K562 (cell line): ENCODE measurements around the gene RGPD8. TPM values are rescaled to one million over a fixed set of nuclear protein-coding genes. Genes with fewer than 3 reads are reported as not detected.

Experiments
- ATAC-seq: fragments of 200-7000 bp; cut with Tn5 transposase; 3 replicates; pipeline ENCODE4 v1.9.1; 2020; ENCODE audit warnings: moderate library complexity
- BruUV-seq: library from RNA; stranded (reverse); fragments of 400-500 nt; replicated peaks from 2 replicates; lab custom pipeline; 2021; lab: Mats Ljungman, UMichigan
- CTCF ChIA-PET: fragments of 300-600 bp; formaldehyde crosslinking; extraction: SDS; loops from one replicate; lab custom pipeline; 2021; ENCODE audit warnings: low intra/inter-chr PET ratio; lab: Yijun Ruan, JAX
- POLR2A ChIA-PET: fragments of 300-600, 350-650 bp; sonication (Branson Sonifier 250); formaldehyde crosslinking; extraction: SDS; loops from one replicate; lab custom pipeline; 2021; ENCODE audit warnings: antibody characterized with exemption, inconsistent platforms; lab: Yijun Ruan, JAX
- DNase-seq, 4 experiments: peaks; one replicate each; pipeline versions ENCODE4 v3.0.0 to v3.0.0-alpha.2; 2011 to 2018; ENCODE audit warnings: low spot score in 3 of 4, mixed read lengths in 3 of 4; ENCODE audit errors: extremely low read depth in 1 of 4
- FAIRE-seq: peaks from 2 replicates; lab custom pipeline; 2011; peaks lifted over from hg19 to GRCh38; lab: Jason Lieb, UNC
- H2AFZ ChIP-seq: 2 replicates; pipeline ENCODE4 v1.6.0; 2011; ENCODE audit warnings: low read depth, low read length, control low read depth, inconsistent platforms
- H3K27ac ChIP-seq: fragments of 200-600 bp; 3 replicates; pipeline ENCODE4 v1.8.0; 2011; ENCODE audit warnings: low read depth, mild to moderate bottlenecking, control low read depth, inconsistent platforms, low read length, moderate library complexity, mixed read lengths; ENCODE audit errors: extremely low read depth
- H3K27me3 ChIP-seq, 2 experiments: fragments of 300-600 bp in 1 of 2; 2 replicates in 1 of 2; 3 replicates in 1 of 2; pipeline versions ENCODE4 v1.6.0 to v1.8.0; 2011; ENCODE audit warnings: inconsistent platforms in 2 of 2, low read length in 2 of 2, mild to moderate bottlenecking in 1 of 2, mixed read lengths in 1 of 2, moderate library complexity in 1 of 2; ENCODE audit not compliant: control insufficient read depth in 2 of 2, insufficient read depth in 2 of 2
- H3K36me3 ChIP-seq: fragments of 300-600 bp; 3 replicates; pipeline ENCODE4 v1.8.0; 2011; ENCODE audit warnings: mild to moderate bottlenecking, low read length, inconsistent platforms; ENCODE audit not compliant: control insufficient read depth, insufficient read depth
- H3K4me1 ChIP-seq, 2 experiments: fragments of 200-600 bp in 1 of 2; replicated peaks in 1 of 2; 2 replicates in 1 of 2; 3 replicates in 1 of 2; pipeline versions ENCODE4 v1.5.1 to v1.8.0; 2011; ENCODE audit warnings: inconsistent platforms in 2 of 2, low read length in 2 of 2, mild to moderate bottlenecking in 1 of 2, mixed read lengths in 1 of 2, moderate library complexity in 1 of 2; ENCODE audit not compliant: control insufficient read depth in 2 of 2, insufficient read depth in 2 of 2
- H3K4me2 ChIP-seq: 2 replicates; pipeline ENCODE4 v1.6.1; 2011; ENCODE audit warnings: low read length, control low read depth, inconsistent platforms, mixed read lengths; ENCODE audit not compliant: insufficient read depth
- H3K4me3 ChIP-seq: fragments of 200-600 bp; sonication (generic), shearing (Covaris generic); 2 replicates; pipeline ENCODE4 v1.5.1; 2016; ENCODE audit warnings: control low read depth, inconsistent platforms
- H3K79me2 ChIP-seq: fragments of 200-600 bp; 3 replicates; pipeline ENCODE4 v1.8.0; 2011; ENCODE audit warnings: low read length, inconsistent platforms; ENCODE audit not compliant: control insufficient read depth, insufficient read depth
- H3K9ac ChIP-seq, 2 experiments: 2 replicates each; pipeline versions ENCODE4 v1.6.0 to v1.6.1; 2011; ENCODE audit warnings: low read depth in 2 of 2, low read length in 2 of 2, control low read depth in 1 of 2, inconsistent platforms in 1 of 2, mild to moderate bottlenecking in 1 of 2, mixed read lengths in 1 of 2; ENCODE audit not compliant: insufficient read depth in 1 of 2
- H3K9me1 ChIP-seq: one replicate; pipeline ENCODE4 v1.6.0; 2011; ENCODE audit warnings: inconsistent platforms, mild to moderate bottlenecking, low read length, moderate library complexity; ENCODE audit not compliant: control insufficient read depth, insufficient read depth
- H3K9me3 ChIP-seq: replicated peaks from 2 replicates; pipeline ENCODE4 v1.5.1; 2011; ENCODE audit warnings: low read depth, low read length, inconsistent platforms; ENCODE audit not compliant: control insufficient read depth, insufficient read depth
- H4K20me1 ChIP-seq: replicated peaks from 2 replicates; pipeline ENCODE4 v1.6.1; 2011; ENCODE audit warnings: low read length, inconsistent platforms, mixed read lengths; ENCODE audit not compliant: control insufficient read depth, insufficient read depth
- BCOR ChIP-seq: fragments of 450-650 bp; IDR thresholded peaks from 2 replicates; pipeline ENCODE4 v1.6.1; 2016
- BRD4 ChIP-seq: fragments of 200-600 bp; sonication (generic); IDR thresholded peaks from 2 replicates; pipeline ENCODE4 v1.6.1; 2017; ENCODE audit warnings: inconsistent platforms
- CHD1 ChIP-seq: fragments of 200-600 bp; sonication (generic); IDR thresholded peaks from one replicate; pipeline ENCODE4 v1.6.1; 2012; ENCODE audit warnings: mild to moderate bottlenecking, moderate library complexity, low read length, inconsistent platforms
- GABPA ChIP-seq: fragments of 200-800 bp; sonication (Bioruptor generic); conservative IDR thresholded peaks from 2 replicates; pipeline ENCODE4 v1.6.1; 2016; ENCODE audit warnings: low read depth, missing genetic modification characterization, missing compliant biosample characterization
- IRF2 ChIP-seq: sonication (generic); formaldehyde crosslinking; IDR thresholded peaks from 2 replicates; pipeline ENCODE4 v1.8.1; 2022; ENCODE audit warnings: mild to moderate bottlenecking, missing genetic modification reagents
- KLF1 ChIP-seq: fragments of 450-650 bp; IDR thresholded peaks from 2 replicates; pipeline ENCODE4 v1.6.1; 2016; ENCODE audit warnings: missing genetic modification characterization, missing compliant biosample characterization
- L3MBTL2 ChIP-seq: fragments of 450-650 bp; IDR thresholded peaks from 2 replicates; pipeline ENCODE4 v1.6.1; 2016; ENCODE audit warnings: mild to moderate bottlenecking, moderate library complexity
- MIER1 ChIP-seq: fragments of 450-650 bp; IDR thresholded peaks from 2 replicates; pipeline ENCODE4 v1.6.1; 2016; ENCODE audit warnings: antibody characterized with exemption, mild to moderate bottlenecking, low read depth
- NRF1 ChIP-seq, 2 experiments: fragments of 450-650 bp; IDR thresholded peaks in 1 of 2; conservative IDR thresholded peaks in 1 of 2; 2 replicates each; pipeline ENCODE4 v1.6.1; 2014; ENCODE audit warnings: mild to moderate bottlenecking in 2 of 2
- PHF8 ChIP-seq: fragments of 200-600 bp; sonication (generic); IDR thresholded peaks from 2 replicates; pipeline ENCODE4 v1.6.1; 2012; ENCODE audit warnings: mixed run types, mild to moderate bottlenecking, inconsistent platforms, low read length, moderate library complexity, borderline replicate concordance
- POLR2A ChIP-seq: fragments of 450-650 bp; conservative IDR thresholded peaks from 2 replicates; pipeline ENCODE4 v1.6.1; 2016
- STAT5B ChIP-seq: fragments of 250-450 bp; sonication (Bioruptor Pico); IDR thresholded peaks from 2 replicates; pipeline ENCODE4 v1.8.0; 2021; ENCODE audit warnings: mild to moderate bottlenecking, inconsistent platforms
- ZNF274 ChIP-seq: IDR thresholded peaks from 2 replicates; pipeline ENCODE4 v1.6.1; 2011; ENCODE audit warnings: low read depth, mild to moderate bottlenecking, low read length, moderate library complexity, borderline replicate concordance
- ZNF696 ChIP-seq: fragments of 250-450 bp; sonication (Bioruptor Pico); conservative IDR thresholded peaks from 2 replicates; pipeline ENCODE4 v1.4.0; 2020; ENCODE audit warnings: mild to moderate bottlenecking, moderate library complexity
- WGBS: fragments of 100-300 bp; shearing (Covaris generic); methylation state at CpG from one replicate; pipeline ENCODE4 v1.1.6; 2016; ENCODE audit warnings: low coverage, mixed read lengths; ENCODE audit not compliant: insufficient coverage; ENCODE audit errors: missing lambda C conversion rate; 5-methylcytosine and 5-hydroxymethylcytosine counted together
- in situ Hi-C: fragments of 300-500 bp; cut with MboI; formaldehyde crosslinking; loops from 4 replicates; pipeline ENCODE4 v1.15.0; 2018; ENCODE audit warnings: inconsistent platforms, mixed read lengths
- intact Hi-C: fragments of 100-400 bp; cut with micrococcal nuclease; formaldehyde crosslinking; loops from 2 replicates; pipeline ENCODE4 v1.14.2; 2022
- polyA plus RNA-seq, 8 experiments: library from polyadenylated mRNA; depleted of rRNA in 4 of 8; stranded (reverse) in 5 of 8; unstranded in 3 of 8; fragments of >200 nt; fragmentation: Nextera tagmentation in 2 of 8; fragmentation: Illumina TruSeq in 1 of 8; extraction: Ambion mirVana in 2 of 8; extraction: Trizol in 1 of 8; gene quantifications; 2 replicates each; pipeline versions ENCODE4 v1.2.1 to v1.2.3, GENCODE V29; 2011 to 2014; ENCODE audit warnings: inconsistent platforms in 1 of 8, missing spikeins in 1 of 8
- total RNA-seq, 7 experiments: library from RNA; depleted of rRNA in 6 of 7; stranded (reverse); fragments of >200 nt in 6 of 7; fragmentation: Illumina TruSeq in 2 of 7; extraction: Trizol in 2 of 7; gene quantifications; 2 replicates each; pipeline versions ENCODE4 v1.2.1 to v1.2.3, GENCODE V29; 2011 to 2021; ENCODE audit warnings: low replicate concordance in 1 of 7
- TF ChIP-seq, protein P1 (sequence below): fragments of 250-450 bp; sonication (Bioruptor Pico); IDR thresholded peaks from 2 replicates; pipeline ENCODE4 v1.5.0; 2021; ENCODE audit warnings: mild to moderate bottlenecking, borderline replicate concordance

The RGPD8 gene
- total and polyA plus RNA-seq, 9 of the 15 experiments (the other 6 are each of a cell fraction or from before 2014, with no cell fraction given) = 0.03 to 0.47 (median 0.12) TPM; not detected in 1

DNA sequence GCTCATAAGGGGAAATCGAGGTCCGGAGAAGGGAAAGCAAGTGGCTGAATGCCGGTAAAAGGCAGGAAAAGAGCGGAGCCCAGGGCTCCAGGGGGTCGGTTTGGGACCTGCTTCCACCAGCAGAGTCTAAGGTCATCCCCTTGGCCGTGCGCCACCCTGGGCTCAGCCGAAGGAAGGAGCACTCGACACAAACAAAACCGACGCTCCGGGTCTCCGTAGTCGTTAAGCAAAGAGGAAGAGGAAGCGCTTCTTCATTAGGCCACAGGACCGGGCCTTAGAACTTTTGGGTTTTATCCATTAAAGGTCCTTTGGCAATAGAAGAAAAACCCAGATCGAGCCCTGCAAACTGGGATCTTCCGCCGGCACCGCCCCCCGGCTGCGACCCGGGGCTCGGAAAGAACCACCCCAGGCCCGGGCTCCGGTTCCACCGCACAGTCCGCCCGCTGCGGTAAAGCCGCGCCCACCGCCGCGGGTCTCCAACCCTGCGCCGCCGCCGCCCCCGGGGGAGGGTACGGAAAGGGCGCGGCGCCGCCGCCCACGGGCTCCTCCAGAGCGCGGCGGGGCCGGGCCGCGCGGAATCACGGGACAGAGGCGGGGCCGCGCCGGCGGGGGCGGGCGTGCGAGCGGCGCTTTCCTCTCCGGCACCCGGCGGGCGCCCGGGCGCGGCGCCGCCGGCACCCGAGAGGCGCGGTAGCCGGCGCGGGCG lies 48.2 kb upstream of the RGPD8 start, which contains the start of gene TTL:
Gene TTL, plus strand, starts transcription at position 629 of the 706 bp plus-strand sequence. CDS start 189 bp downstream, outside the sequence.
- DNase-seq (peak; percentile 86 to 89 (median 89)), ATAC-seq (peak; percentile 81), FAIRE-seq (no peak)
- BruUV-seq = TSS peak; percentile 93
- Histone ChIP-seq H2AFZ (peak within 1 kb of the TSS; percentile 96), H3K9me1 (no peaks in the 10 kb centered on the region), H3K4me2 (peak within 1 kb of the TSS; percentile 98), H3K4me1 (peaks cover 17 to 25% of the 10 kb centered on the region in 2 experiments; a peak in 4 of 5 replicates), H3K4me3 (peak within 1 kb of the TSS; percentile 91), H3K27me3 (no peaks in the 10 kb centered on the region; a peak in 1 of 5 replicates), H3K36me3 (peaks cover 23% of the 10 kb centered on the region), H4K20me1 (no peaks in the 10 kb centered on the region), H3K79me2 (peaks cover 46% of the 10 kb centered on the region), H3K9me3 (no peaks in the 10 kb centered on the region), H3K27ac (peak within 1 kb of the TSS; percentile 91), H3K9ac (peak within 1 kb of the TSS; percentile 86 to 98)
- ChIA-PET POLR2A (interaction anchor here (0.7 to 1.1 kb wide), 4 partner anchors 10 to 1511 kb away, joined by 3 read pairs; no protein-coding TSS in a partner anchor), CTCF (interaction anchor here (0.9 to 3.1 kb wide), 2 partner anchors 101 to 245 kb away, joined by 3 to 18 read pairs; no protein-coding TSS in a partner anchor)
- in situ Hi-C loops (loop anchor here (25.0 kb wide), 1 partner anchor 219 kb away; the partner anchor contains the start of gene ZC3H8), intact Hi-C loops (loop anchor here (1.0 to 10.0 kb wide), 5 partner anchors 61 to 597 kb away; partner anchors contain the start of genes ANAPC1, NT5DC4, POLR1B and ZC3H8)
- WGBS = under 1% methylated on average over 65 of the region's 82 CpGs
- TF ChIP-seq POLR2A (peak; percentile 55; the same call in 1 of the 2 replicates), CHD1 (peak; percentile 75), ZNF696 (CRISPR knock-in tag) (no peak), IRF2 (CRISPR knock-in tag) (no peak), GABPA (tag) (peak; percentile 36; the same call in 1 of the 2 replicates), BRD4 (no peak; the same call in 1 of the 2 replicates), ZNF274 (no peak), KLF1 (tag) (peak; percentile 42; the same call in 1 of the 2 replicates), BCOR (no peak), STAT5B (CRISPR knock-in tag) (no peak), MIER1 (no peak), PHF8 (peak; percentile 57; the same call in 1 of the 2 replicates), L3MBTL2 (no peak), NRF1 (conservative IDR thresholded peaks at IDR 0.05 in 1 of 2, IDR thresholded peaks at IDR 0.05 in 1 of 2) (peak in 1 of 2 experiments; percentile 54; a peak in 2 of 4 replicates)
- TF ChIP-seq, protein P1, sequence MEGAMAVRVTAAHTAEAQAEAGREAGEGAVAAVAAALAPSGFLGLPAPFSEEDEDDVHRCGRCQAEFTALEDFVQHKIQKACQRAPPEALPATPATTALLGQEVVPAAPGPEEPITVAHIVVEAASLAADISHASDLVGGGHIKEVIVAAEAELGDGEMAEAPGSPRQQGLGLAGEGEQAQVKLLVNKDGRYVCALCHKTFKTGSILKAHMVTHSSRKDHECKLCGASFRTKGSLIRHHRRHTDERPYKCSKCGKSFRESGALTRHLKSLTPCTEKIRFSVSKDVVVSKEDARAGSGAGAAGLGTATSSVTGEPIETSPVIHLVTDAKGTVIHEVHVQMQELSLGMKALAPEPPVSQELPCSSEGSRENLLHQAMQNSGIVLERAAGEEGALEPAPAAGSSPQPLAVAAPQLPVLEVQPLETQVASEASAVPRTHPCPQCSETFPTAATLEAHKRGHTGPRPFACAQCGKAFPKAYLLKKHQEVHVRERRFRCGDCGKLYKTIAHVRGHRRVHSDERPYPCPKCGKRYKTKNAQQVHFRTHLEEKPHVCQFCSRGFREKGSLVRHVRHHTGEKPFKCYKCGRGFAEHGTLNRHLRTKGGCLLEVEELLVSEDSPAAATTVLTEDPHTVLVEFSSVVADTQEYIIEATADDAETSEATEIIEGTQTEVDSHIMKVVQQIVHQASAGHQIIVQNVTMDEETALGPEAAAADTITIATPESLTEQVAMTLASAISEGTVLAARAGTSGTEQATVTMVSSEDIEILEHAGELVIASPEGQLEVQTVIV = no peak
